ENCODE measurements around the gene TMEM37. TPM values are rescaled to one million over a fixed set of nuclear protein-coding genes. Genes with fewer than 3 reads are reported as not detected.
A peak's percentile ranks its signal among the peaks of the same experiment; 100 is the strongest.

Gene TMEM37
- total and polyA plus RNA-seq, 2 of the 13 experiments (the other 11 are each of a cell fraction or from before 2014, with no cell fraction given): 37.7 to 115 TPM

DNA sequence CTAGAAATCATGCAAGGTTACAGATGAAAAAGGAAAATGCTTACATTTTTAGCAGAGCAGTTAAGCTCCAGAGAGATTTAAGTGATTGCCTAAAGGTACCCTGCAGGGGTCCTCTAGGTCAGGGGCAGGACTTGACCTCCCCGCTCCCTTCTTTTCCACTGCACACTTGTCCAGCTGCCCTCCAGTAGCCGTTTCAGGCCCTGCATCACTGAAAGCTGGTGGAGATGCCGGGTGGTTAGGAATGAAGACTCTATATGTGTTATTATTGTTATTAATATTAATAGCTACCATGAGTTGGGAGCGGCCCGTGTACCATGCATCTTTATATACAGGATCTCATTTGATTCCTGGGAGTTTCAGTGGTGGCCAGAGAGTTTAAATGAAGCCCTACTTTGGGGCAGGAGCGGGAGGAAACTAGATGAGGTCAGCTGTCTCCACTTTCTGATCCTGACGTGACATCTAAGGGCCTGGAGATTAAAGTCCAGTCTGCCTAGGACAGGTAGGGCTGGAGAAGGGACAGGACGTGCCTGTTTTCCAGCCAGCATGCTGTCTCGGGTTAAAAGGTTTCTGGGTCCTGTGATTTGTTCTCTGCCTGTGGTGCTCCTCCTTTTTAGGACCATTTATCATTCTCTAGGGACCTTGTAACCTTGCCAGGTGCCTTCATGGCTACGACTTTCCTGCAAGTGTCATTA, 2.1 kb downstream of the TMEM37 start (continued):
- TF ChIP-seq ZNF558 (CRISPR knock-in tag; IDR thresholded peaks at IDR 0.05; ENCODE audit: borderline replicate concordance): no peak
- TF ChIP-seq, protein P1, sequence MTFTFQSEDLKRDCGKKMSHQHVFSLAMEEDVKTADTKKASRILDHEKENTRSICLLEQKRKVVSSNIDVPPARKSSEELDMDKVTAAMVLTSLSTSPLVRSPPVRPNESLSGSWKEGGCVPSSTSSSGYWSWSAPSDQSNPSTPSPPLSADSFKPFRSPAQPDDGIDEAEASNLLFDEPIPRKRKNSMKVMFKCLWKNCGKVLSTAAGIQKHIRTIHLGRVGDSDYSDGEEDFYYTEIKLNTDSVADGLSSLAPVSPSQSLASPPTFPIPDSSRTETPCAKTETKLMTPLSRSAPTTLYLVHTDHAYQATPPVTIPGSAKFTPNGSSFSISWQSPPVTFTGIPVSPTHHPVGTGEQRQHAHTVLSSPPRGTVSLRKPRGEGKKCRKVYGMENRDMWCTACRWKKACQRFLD (CRISPR knock-in tag; IDR thresholded peaks at IDR 0.05; ENCODE audit: borderline replicate concordance): no peak
- no peak for TF ChIP-seq ZBTB7B (CRISPR knock-in tag; IDR thresholded peaks at IDR 0.05)
- no peak for TF ChIP-seq ZNF589 (CRISPR knock-in tag; conservative IDR thresholded peaks at IDR 0.05)
- no peak for TF ChIP-seq PRDM4 (CRISPR knock-in tag; IDR thresholded peaks at IDR 0.05; ENCODE audit: borderline replicate concordance)
- no peak for TF ChIP-seq KLF11 (CRISPR knock-in tag; IDR thresholded peaks at IDR 0.05)
- peak; percentile 27; the same call in 1 of the 2 replicates for TF ChIP-seq POLR2AphosphoS5 (IDR thresholded peaks at IDR 0.05; ENCODE audit: low read depth, low read length)
- TF ChIP-seq ZNF557 (CRISPR knock-in tag; IDR thresholded peaks at IDR 0.05): no peak
- no peak for TF ChIP-seq MIER3 (CRISPR knock-in tag; IDR thresholded peaks at IDR 0.05; ENCODE audit: borderline replicate concordance)
- TF ChIP-seq ZFYVE20 (CRISPR knock-in tag; IDR thresholded peaks at IDR 0.05; ENCODE audit: borderline replicate concordance, low read depth): no peak
- TF ChIP-seq, protein P2, sequence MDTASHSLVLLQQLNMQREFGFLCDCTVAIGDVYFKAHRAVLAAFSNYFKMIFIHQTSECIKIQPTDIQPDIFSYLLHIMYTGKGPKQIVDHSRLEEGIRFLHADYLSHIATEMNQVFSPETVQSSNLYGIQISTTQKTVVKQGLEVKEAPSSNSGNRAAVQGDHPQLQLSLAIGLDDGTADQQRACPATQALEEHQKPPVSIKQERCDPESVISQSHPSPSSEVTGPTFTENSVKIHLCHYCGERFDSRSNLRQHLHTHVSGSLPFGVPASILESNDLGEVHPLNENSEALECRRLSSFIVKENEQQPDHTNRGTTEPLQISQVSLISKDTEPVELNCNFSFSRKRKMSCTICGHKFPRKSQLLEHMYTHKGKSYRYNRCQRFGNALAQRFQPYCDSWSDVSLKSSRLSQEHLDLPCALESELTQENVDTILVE (CRISPR knock-in tag; IDR thresholded peaks at IDR 0.05): no peak
- TF ChIP-seq SPEN (CRISPR knock-in tag; IDR thresholded peaks at IDR 0.05; ENCODE audit: low read depth): peak; percentile 82
- TF ChIP-seq MLX (CRISPR knock-in tag; IDR thresholded peaks at IDR 0.05): peak; percentile 70; the same call in 1 of the 2 replicates
- peak; percentile 86 for TF ChIP-seq RXRB (CRISPR knock-in tag; IDR thresholded peaks at IDR 0.05; ENCODE audit: borderline replicate concordance)
- TF ChIP-seq NCOR1 (IDR thresholded peaks at IDR 0.05; ENCODE audit: borderline replicate concordance, low read length): peak; percentile 72
- no peak for TF ChIP-seq SMC3 (IDR thresholded peaks at IDR 0.05; ENCODE audit: low read length)
- no peak for TF ChIP-seq ZNF432 (CRISPR knock-in tag; IDR thresholded peaks at IDR 0.05; ENCODE audit: borderline replicate concordance)
- TF ChIP-seq PPARG (CRISPR knock-in tag; conservative IDR thresholded peaks at IDR 0.05): peak; percentile 48; the same call in 1 of the 2 replicates
- TF ChIP-seq, protein P3, sequence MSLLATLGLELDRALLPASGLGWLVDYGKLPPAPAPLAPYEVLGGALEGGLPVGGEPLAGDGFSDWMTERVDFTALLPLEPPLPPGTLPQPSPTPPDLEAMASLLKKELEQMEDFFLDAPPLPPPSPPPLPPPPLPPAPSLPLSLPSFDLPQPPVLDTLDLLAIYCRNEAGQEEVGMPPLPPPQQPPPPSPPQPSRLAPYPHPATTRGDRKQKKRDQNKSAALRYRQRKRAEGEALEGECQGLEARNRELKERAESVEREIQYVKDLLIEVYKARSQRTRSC (CRISPR knock-in tag; IDR thresholded peaks at IDR 0.05; ENCODE audit: low read depth): no peak
- TF ChIP-seq DNMT3B (CRISPR knock-in tag; conservative IDR thresholded peaks at IDR 0.05): no peak
- TF ChIP-seq ZNF720 (CRISPR knock-in tag; IDR thresholded peaks at IDR 0.05): no peak
- no peak for TF ChIP-seq NFYB (CRISPR knock-in tag; IDR thresholded peaks at IDR 0.05)
- TF ChIP-seq ZKSCAN8 (CRISPR knock-in tag; IDR thresholded peaks at IDR 0.05; ENCODE audit: borderline replicate concordance): peak; percentile 55
- no peak for TF ChIP-seq ELF4 (CRISPR knock-in tag; IDR thresholded peaks at IDR 0.05; ENCODE audit: borderline replicate concordance)
- no peak; the same call in 1 of the 2 replicates for TF ChIP-seq ZSCAN12 (CRISPR knock-in tag; IDR thresholded peaks at IDR 0.05)
- no peak for TF ChIP-seq ZNF839 (CRISPR knock-in tag; IDR thresholded peaks at IDR 0.05; ENCODE audit: borderline replicate concordance)

All from HepG2 (cell line).